PC-9 (cell line): ENCODE measurements around the gene COL4A6. TPM values are rescaled to one million over a fixed set of nuclear protein-coding genes. Genes with fewer than 3 reads are reported as not detected.

Experiments used
- BruUV-seq: library from RNA; stranded (reverse); fragments of 400-500 nt; replicated peaks from 2 replicates; lab custom pipeline; 2021; lab: Mats Ljungman, UMichigan
- CTCF ChIA-PET: fragments of 300-600 bp; sonication (Branson Sonifier 250); formaldehyde crosslinking; loops from one replicate; lab custom pipeline; 2022; ENCODE audit warnings: antibody characterized with exemption; lab: Charles Lee
- POLR2A ChIA-PET: fragments of 300-600 bp; sonication (Branson Sonifier 250); formaldehyde crosslinking; loops from one replicate; lab custom pipeline; 2022; ENCODE audit warnings: antibody characterized with exemption; ENCODE audit not compliant: unreplicated experiment; lab: Charles Lee
- DNase-seq, 2 experiments: peaks; one replicate each; pipeline versions ENCODE4 v3.0.0 to v3.0.0-alpha.2; 2015 to 2022; ENCODE audit warnings: mixed read lengths in 1 of 2
- H2AFZ ChIP-seq: fragments of 200-600 bp; sonication (generic); 2 replicates; pipeline ENCODE4 v1.8.1; 2017; ENCODE audit warnings: antibody characterized with exemption
- H3F3A ChIP-seq: fragments of 200-600 bp; sonication (generic); 2 replicates; pipeline ENCODE4 v1.8.1; 2017; ENCODE audit warnings: antibody characterized with exemption, mild to moderate bottlenecking, low read depth; ENCODE audit not compliant: insufficient read depth
- H3K27ac ChIP-seq: fragments of 200-600 bp; sonication (generic); 2 replicates; pipeline ENCODE4 v1.6.1; 2016; ENCODE audit warnings: mixed run types
- H3K27me3 ChIP-seq: fragments of 200-600 bp; sonication (generic); 2 replicates; pipeline ENCODE4 v1.6.1; 2016; ENCODE audit warnings: low read depth, mixed run types; ENCODE audit not compliant: insufficient read depth
- H3K36me3 ChIP-seq: fragments of 200-600 bp; sonication (generic); 2 replicates; pipeline ENCODE4 v1.6.1; 2016; ENCODE audit warnings: low read depth, mixed run types
- H3K4me1 ChIP-seq: fragments of 200-600 bp; sonication (generic); replicated peaks from 2 replicates; pipeline ENCODE4 v1.6.1; 2016; ENCODE audit warnings: mixed run types; ENCODE audit not compliant: insufficient read depth
- H3K4me2 ChIP-seq: fragments of 200-600 bp; sonication (generic); 2 replicates; pipeline ENCODE4 v1.6.1; 2017; ENCODE audit warnings: mixed run types
- H3K4me3 ChIP-seq: fragments of 200-600 bp; sonication (generic); 2 replicates; pipeline ENCODE4 v1.6.1; 2016; ENCODE audit warnings: mixed run types
- H3K79me2 ChIP-seq: fragments of 200-600 bp; sonication (generic); 2 replicates; pipeline ENCODE4 v1.6.1; 2017; ENCODE audit warnings: low read depth, mixed run types
- H3K9me2 ChIP-seq: fragments of 200-600 bp; sonication (generic); 2 replicates; pipeline ENCODE4 v1.8.1; 2017; ENCODE audit warnings: mild to moderate bottlenecking; ENCODE audit not compliant: insufficient read depth
- H3K9me3 ChIP-seq: fragments of 200-600 bp; sonication (generic); 2 replicates; pipeline ENCODE4 v1.8.1; 2016; ENCODE audit warnings: low read depth; ENCODE audit not compliant: insufficient read depth
- H4K20me1 ChIP-seq: fragments of 200-600 bp; sonication (generic); 2 replicates; pipeline ENCODE4 v1.8.1; 2017; ENCODE audit not compliant: insufficient read depth
- EZH2 ChIP-seq: fragments of 200-600 bp; sonication (generic); IDR thresholded peaks from 2 replicates; pipeline ENCODE4 v1.8.0; 2017; ENCODE audit warnings: antibody characterized with exemption, low read depth
- intact Hi-C: fragments of 100-400 bp; cut with micrococcal nuclease; formaldehyde crosslinking; loops from one replicate; pipeline ENCODE4 v1.10.0; 2022; ENCODE audit not compliant: unreplicated experiment
- total RNA-seq: library from RNA; stranded (reverse); gene quantifications from 2 replicates; pipeline ENCODE4 v1.2.3, GENCODE V29; 2021
- TF ChIP-seq, protein P1 (sequence below): fragments of 200-600 bp; sonication (generic); conservative IDR thresholded peaks from 2 replicates; pipeline ENCODE4 v1.6.1; 2017; ENCODE audit warnings: mixed run types, antibody characterized with exemption, mild to moderate bottlenecking, moderate library complexity

The COL4A6 gene
- total RNA-seq, 1 experiment from 2014 or later, result 15.5 TPM

DNA sequence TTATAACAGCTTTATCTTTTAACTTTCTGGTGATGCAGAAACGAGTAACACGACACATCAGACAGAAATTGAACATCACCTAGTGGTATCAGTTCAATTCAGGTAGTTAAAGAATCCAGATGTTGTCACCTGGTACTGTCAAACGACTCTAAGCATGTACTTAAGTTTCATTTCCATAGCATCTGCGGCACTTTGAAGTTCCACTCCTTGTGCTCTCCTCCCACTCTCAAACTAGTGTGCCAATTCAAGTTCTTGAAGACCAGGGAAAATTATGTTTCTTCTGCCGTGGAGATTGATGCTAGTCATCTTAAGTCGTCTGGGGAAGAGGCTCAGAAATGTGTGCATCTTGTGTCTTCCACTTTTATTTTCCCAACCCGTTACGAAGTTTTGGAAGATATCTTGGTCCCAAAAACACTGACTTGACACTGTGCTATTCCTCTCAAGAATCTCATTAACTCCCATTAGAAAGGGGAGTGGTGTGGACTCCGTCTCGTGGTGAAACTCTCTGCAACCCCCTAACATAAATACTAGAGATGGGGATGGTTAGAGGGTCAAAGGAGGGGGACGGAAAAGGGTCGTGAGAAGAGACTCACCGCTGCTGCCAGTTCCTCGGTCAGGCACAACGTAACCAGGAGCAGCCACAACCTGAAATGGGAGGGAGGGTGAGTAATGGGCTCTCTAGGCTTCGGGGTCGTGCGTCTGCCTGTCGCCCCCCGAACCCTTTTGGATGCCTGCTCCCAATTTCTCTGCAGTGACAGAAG is 693 bp downstream of the COL4A6 start:
- Histone ChIP-seq H3K4me2 (no peak overlapping the region), H3K9me3 (no peaks in the 10 kb centered on the region), H3K4me3 (no peak overlapping the region), H3K9me2 (no peaks in the 10 kb centered on the region), H2AFZ (no peak overlapping the region), H3F3A (no peaks in the 10 kb centered on the region), H4K20me1 (no peaks in the 10 kb centered on the region), H3K27ac (no peak overlapping the region), H3K79me2 (peaks cover 19% of the 10 kb centered on the region; the same call in 1 of the 2 replicates), H3K36me3 (no peaks in the 10 kb centered on the region), H3K27me3 (no peaks in the 10 kb centered on the region), H3K4me1 (peaks cover 20% of the 10 kb centered on the region)
- POLR2A ChIA-PET, result interaction anchor here (0.6 kb wide), 1 partner anchor 9 kb away, joined by 3 read pairs; no protein-coding TSS in a partner anchor
- BruUV-seq, result no TSS peak
- DNase-seq, result no peak
- intact Hi-C loops, result loop anchor here (2.0 kb wide), 1 partner anchor 125 kb away; no protein-coding TSS in a partner anchor
- TF ChIP-seq EZH2, result no peak
- TF ChIP-seq, protein P1, sequence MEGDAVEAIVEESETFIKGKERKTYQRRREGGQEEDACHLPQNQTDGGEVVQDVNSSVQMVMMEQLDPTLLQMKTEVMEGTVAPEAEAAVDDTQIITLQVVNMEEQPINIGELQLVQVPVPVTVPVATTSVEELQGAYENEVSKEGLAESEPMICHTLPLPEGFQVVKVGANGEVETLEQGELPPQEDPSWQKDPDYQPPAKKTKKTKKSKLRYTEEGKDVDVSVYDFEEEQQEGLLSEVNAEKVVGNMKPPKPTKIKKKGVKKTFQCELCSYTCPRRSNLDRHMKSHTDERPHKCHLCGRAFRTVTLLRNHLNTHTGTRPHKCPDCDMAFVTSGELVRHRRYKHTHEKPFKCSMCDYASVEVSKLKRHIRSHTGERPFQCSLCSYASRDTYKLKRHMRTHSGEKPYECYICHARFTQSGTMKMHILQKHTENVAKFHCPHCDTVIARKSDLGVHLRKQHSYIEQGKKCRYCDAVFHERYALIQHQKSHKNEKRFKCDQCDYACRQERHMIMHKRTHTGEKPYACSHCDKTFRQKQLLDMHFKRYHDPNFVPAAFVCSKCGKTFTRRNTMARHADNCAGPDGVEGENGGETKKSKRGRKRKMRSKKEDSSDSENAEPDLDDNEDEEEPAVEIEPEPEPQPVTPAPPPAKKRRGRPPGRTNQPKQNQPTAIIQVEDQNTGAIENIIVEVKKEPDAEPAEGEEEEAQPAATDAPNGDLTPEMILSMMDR, result no peak
- CTCF ChIA-PET, result no interaction called here

DNA sequence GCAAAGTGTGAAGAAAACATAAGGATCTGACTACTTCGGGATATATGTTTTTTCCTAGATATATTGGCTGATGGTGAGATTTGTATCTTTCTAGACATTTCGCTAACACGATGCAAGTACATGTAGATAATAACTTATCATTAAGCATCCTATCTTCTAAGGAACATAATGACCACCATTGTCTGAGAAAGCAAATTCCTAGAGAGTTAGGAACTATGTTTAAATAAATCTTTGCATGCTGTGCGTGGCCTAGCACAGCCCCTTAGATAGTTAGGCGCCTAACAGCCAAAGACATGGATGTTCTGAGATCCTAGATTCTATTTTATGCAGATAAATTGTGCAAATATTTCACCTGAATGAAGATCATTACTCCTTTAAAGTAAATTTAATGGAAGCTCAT is 3.0 kb downstream of the COL4A6 start:
- ChIA-PET CTCF (no interaction called here), POLR2A (no interaction called here)
- Histone ChIP-seq H3K36me3 (no peaks in the 10 kb centered on the region), H3K27me3 (no peaks in the 10 kb centered on the region), H2AFZ (no peak overlapping the region), H3K27ac (no peak overlapping the region), H3K9me3 (no peaks in the 10 kb centered on the region), H3K4me1 (no peaks in the 10 kb centered on the region), H3K4me2 (no peak overlapping the region), H3K4me3 (no peak overlapping the region), H3K79me2 (peaks cover 1% of the 10 kb centered on the region; the same call in 1 of the 2 replicates), H3F3A (no peaks in the 10 kb centered on the region), H4K20me1 (no peaks in the 10 kb centered on the region), H3K9me2 (no peaks in the 10 kb centered on the region)
- no TSS peak for BruUV-seq
- TF ChIP-seq, protein P1, result no peak
- no peak for TF ChIP-seq EZH2
- intact Hi-C loops, result no loop called here
- no peak for DNase-seq

DNA sequence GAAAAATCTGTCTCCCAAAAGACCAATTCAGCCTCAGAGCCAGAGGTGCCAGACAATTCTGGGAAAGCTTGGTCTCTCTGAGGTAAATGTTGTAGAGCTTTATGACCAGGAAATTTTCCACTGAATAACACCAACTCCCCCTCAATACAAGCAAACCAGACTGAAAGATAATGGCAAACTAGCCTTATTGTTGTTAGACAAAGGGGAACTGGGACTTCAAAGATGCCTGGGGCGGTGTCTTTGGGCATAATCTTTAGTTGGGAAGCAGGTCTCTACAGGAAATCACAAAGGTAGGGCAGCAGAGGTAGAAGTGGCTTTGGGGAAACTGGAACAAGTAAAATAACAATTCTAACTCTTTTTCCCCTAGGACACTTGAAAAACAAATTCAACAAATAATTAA is 12.0 kb downstream of the COL4A6 start:
- Histone ChIP-seq H3K9me2 (no peaks in the 10 kb centered on the region), H3K4me1 (no peaks in the 10 kb centered on the region), H3K27me3 (no peaks in the 10 kb centered on the region), H3K4me2 (no peak overlapping the region), H3K79me2 (no peaks in the 10 kb centered on the region), H2AFZ (no peak overlapping the region), H3K36me3 (no peaks in the 10 kb centered on the region), H3F3A (no peaks in the 10 kb centered on the region), H3K27ac (no peak overlapping the region), H3K4me3 (no peak overlapping the region), H4K20me1 (no peaks in the 10 kb centered on the region), H3K9me3 (no peaks in the 10 kb centered on the region)
- ChIA-PET POLR2A (no interaction called here), CTCF (no interaction called here)
- BruUV-seq, result no TSS peak
- intact Hi-C loops, result no loop called here
- DNase-seq, result no peak
- no peak for TF ChIP-seq EZH2
- TF ChIP-seq, protein P1, result no peak
